ENCODE results near the gene NARS2.

DNA sequence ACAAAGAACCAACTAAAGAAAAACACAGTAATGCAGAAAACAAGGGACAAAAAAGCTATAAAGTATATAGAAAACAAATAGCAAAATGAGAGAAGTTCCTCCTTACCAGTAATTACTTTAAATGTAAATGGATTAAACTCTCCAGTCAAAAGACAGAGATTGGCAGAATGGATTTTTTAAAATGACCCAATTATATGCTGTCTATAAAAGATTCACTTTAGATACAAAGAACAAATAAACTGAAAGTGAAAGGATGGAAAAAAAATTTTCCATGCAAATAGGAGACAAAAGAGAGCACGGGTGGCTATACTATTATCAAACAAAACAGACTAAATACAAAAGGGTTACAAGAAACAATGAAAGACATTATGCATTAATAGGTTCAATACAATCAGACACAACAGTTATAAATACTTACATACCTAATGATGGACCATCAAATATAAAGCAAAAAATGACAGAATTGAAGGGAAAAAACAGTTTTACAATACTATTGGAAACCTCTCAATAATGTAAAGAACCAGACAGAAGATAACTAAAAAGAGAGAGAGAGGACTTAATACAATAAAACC lies 64.6 kb downstream of the NARS2 start:
- TF ChIP-seq POLR2A (IDR thresholded peaks at IDR 0.05), result no peak
- TF ChIP-seq, protein P1, sequence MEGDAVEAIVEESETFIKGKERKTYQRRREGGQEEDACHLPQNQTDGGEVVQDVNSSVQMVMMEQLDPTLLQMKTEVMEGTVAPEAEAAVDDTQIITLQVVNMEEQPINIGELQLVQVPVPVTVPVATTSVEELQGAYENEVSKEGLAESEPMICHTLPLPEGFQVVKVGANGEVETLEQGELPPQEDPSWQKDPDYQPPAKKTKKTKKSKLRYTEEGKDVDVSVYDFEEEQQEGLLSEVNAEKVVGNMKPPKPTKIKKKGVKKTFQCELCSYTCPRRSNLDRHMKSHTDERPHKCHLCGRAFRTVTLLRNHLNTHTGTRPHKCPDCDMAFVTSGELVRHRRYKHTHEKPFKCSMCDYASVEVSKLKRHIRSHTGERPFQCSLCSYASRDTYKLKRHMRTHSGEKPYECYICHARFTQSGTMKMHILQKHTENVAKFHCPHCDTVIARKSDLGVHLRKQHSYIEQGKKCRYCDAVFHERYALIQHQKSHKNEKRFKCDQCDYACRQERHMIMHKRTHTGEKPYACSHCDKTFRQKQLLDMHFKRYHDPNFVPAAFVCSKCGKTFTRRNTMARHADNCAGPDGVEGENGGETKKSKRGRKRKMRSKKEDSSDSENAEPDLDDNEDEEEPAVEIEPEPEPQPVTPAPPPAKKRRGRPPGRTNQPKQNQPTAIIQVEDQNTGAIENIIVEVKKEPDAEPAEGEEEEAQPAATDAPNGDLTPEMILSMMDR (IDR thresholded peaks at IDR 0.05), result no peak

All from ovary (tissue), 3 donors.